Astrocyte (in vitro differentiated cells and primary cell): ENCODE results near the gene KIF23. TPM values are rescaled to one million over a fixed set of nuclear protein-coding genes. Genes with fewer than 3 reads are reported as not detected.

Experiments
- DNase-seq: peaks from one replicate; pipeline ENCODE4 v3.0.0-alpha.2; 2010; ENCODE audit warnings: low read depth
- FAIRE-seq: peaks from 2 replicates; lab custom pipeline; 2011; peaks lifted over from hg19 to GRCh38; lab: Jason Lieb, UNC
- H2AFZ ChIP-seq: 2 replicates; pipeline ENCODE4 v1.6.0; 2012; ENCODE audit warnings: low read depth, low read length, inconsistent platforms
- H3K27ac ChIP-seq: 2 replicates; pipeline ENCODE4 v1.5.1; 2011; ENCODE audit warnings: low read depth, low read length, inconsistent platforms
- H3K27me3 ChIP-seq: 2 replicates; pipeline ENCODE4 v1.6.0; 2011; ENCODE audit warnings: low read length, inconsistent platforms; ENCODE audit not compliant: insufficient read depth
- H3K36me3 ChIP-seq: 2 replicates; pipeline ENCODE4 v1.5.1; 2011; ENCODE audit warnings: low read length, inconsistent platforms; ENCODE audit not compliant: insufficient read depth
- H3K4me1 ChIP-seq: 2 replicates; pipeline ENCODE4 v1.5.1; 2011; ENCODE audit warnings: low read length, inconsistent platforms; ENCODE audit not compliant: insufficient read depth
- H3K4me2 ChIP-seq: 2 replicates; pipeline ENCODE4 v1.6.0; 2012; ENCODE audit warnings: low read length, inconsistent platforms
- H3K4me3 ChIP-seq: 2 replicates; pipeline ENCODE4 v1.5.1; 2011; ENCODE audit warnings: low read depth, mild to moderate bottlenecking, low read length, inconsistent platforms; ENCODE audit not compliant: insufficient read depth
- H3K79me2 ChIP-seq: 2 replicates; pipeline ENCODE4 v1.6.0; 2012; ENCODE audit warnings: mild to moderate bottlenecking, low read length, inconsistent platforms; ENCODE audit not compliant: insufficient read depth
- H3K9ac ChIP-seq: 2 replicates; pipeline ENCODE4 v1.6.0; 2012; ENCODE audit warnings: mild to moderate bottlenecking, low read length, inconsistent platforms
- H3K9me3 ChIP-seq: 2 replicates; pipeline ENCODE4 v1.5.1; 2012; ENCODE audit warnings: low read depth, mild to moderate bottlenecking, low read length, inconsistent platforms; ENCODE audit not compliant: insufficient read depth
- H4K20me1 ChIP-seq: 2 replicates; pipeline ENCODE4 v1.6.0; 2012; ENCODE audit warnings: low read length, inconsistent platforms; ENCODE audit not compliant: insufficient read depth
- H3K27ac Mint-ChIP-seq: one replicate; pipeline ENCODE4 v1.8.0; 2021; ENCODE audit warnings: mild to moderate bottlenecking, mixed read lengths; ENCODE audit not compliant: unreplicated experiment
- H3K27me3 Mint-ChIP-seq: one replicate; pipeline ENCODE4 v1.8.0; 2021; ENCODE audit warnings: low read depth, mixed read lengths; ENCODE audit not compliant: unreplicated experiment
- H3K36me3 Mint-ChIP-seq: one replicate; pipeline ENCODE4 v1.8.0; 2021; ENCODE audit warnings: low read depth, mixed read lengths; ENCODE audit not compliant: unreplicated experiment
- H3K4me1 Mint-ChIP-seq: one replicate; pipeline ENCODE4 v1.8.0; 2021; ENCODE audit warnings: low read depth, mixed read lengths; ENCODE audit not compliant: unreplicated experiment
- H3K4me3 Mint-ChIP-seq: one replicate; pipeline ENCODE4 v1.8.0; 2021; ENCODE audit warnings: mild to moderate bottlenecking, moderate library complexity, mixed read lengths; ENCODE audit not compliant: unreplicated experiment
- H3K9me3 Mint-ChIP-seq: one replicate; pipeline ENCODE4 v1.8.0; 2021; ENCODE audit warnings: mild to moderate bottlenecking, mixed read lengths; ENCODE audit not compliant: unreplicated experiment
- CTCF ChIP-seq: IDR thresholded peaks from 2 replicates; pipeline ENCODE4 v1.5.1; 2011; ENCODE audit warnings: low read depth, mild to moderate bottlenecking, inconsistent platforms, low read length, moderate library complexity; ENCODE audit not compliant: insufficient read depth
- EZH2 ChIP-seq: IDR thresholded peaks from 2 replicates; pipeline ENCODE4 v1.6.1; 2012; ENCODE audit warnings: mild to moderate bottlenecking, low read length, inconsistent platforms; ENCODE audit not compliant: insufficient read depth
- total RNA-seq: library from RNA; stranded (reverse); gene quantifications from 2 replicates; pipeline ENCODE4 v1.2.1, GENCODE V29; 2021

KIF23 gene
- total RNA-seq, 1 donor from 2014 or later: 11.8 TPM

- FAIRE-seq: no peak
Observed at GRCh38 chr15:69462493-69463181, 48.5 kb downstream of the KIF23 start.

GRCh38 chr15:69463182-69463756 is 49.1 kb downstream of the KIF23 start:
- H3K27me3 ChIP-seq: no peaks in the 10 kb centered on the region
- H3K4me2 ChIP-seq: peak overlapping the region; percentile 90
- Mint-ChIP-seq H3K4me3 (peak overlapping the region; percentile 80), H3K27me3 (no peaks in the 10 kb centered on the region), H3K9me3 (no peaks in the 10 kb centered on the region), H3K36me3 (peaks cover 2% of the 10 kb centered on the region), H3K27ac (peak overlapping the region; percentile 58), H3K4me1 (peaks cover 11% of the 10 kb centered on the region)
- H3K36me3 ChIP-seq: no peaks in the 10 kb centered on the region
- DNase-seq (no peak), FAIRE-seq (no peak)
- peak overlapping the region; percentile 91 for H3K27ac ChIP-seq
- no peaks in the 10 kb centered on the region for H3K9me3 ChIP-seq
- H3K9ac ChIP-seq: peak overlapping the region; percentile 87
- H3K4me1 ChIP-seq: peaks cover 24% of the 10 kb centered on the region
- H4K20me1 ChIP-seq: no peaks in the 10 kb centered on the region
- TF ChIP-seq EZH2 (no peak), CTCF (no peak)
- H2AFZ ChIP-seq: peak overlapping the region; percentile 93
- peaks cover 4% of the 10 kb centered on the region for H3K79me2 ChIP-seq
- peak overlapping the region; percentile 65 for H3K4me3 ChIP-seq

More at GRCh38 chr15:69462493-69463181, 48.5 kb downstream of the KIF23 start:
- Mint-ChIP-seq H3K4me3 (peak overlapping the region; percentile 80), H3K4me1 (peaks cover 6% of the 10 kb centered on the region), H3K9me3 (no peaks in the 10 kb centered on the region), H3K27me3 (no peaks in the 10 kb centered on the region), H3K27ac (peak overlapping the region; percentile 58), H3K36me3 (peaks cover 6% of the 10 kb centered on the region)
- peak overlapping the region; percentile 65 for H3K4me3 ChIP-seq
- H3K27ac ChIP-seq: peak overlapping the region; percentile 91
- H3K27me3 ChIP-seq: no peaks in the 10 kb centered on the region
- peak overlapping the region; percentile 90 for H3K4me2 ChIP-seq
- H3K9me3 ChIP-seq: no peaks in the 10 kb centered on the region
- H2AFZ ChIP-seq: peak overlapping the region; percentile 93
- DNase-seq: peak; percentile 97
- H3K4me1 ChIP-seq: peaks cover 17% of the 10 kb centered on the region
- H4K20me1 ChIP-seq: peaks cover 2% of the 10 kb centered on the region
- peak; percentile 92 for TF ChIP-seq CTCF
- no peak for TF ChIP-seq EZH2
- peaks cover 4% of the 10 kb centered on the region for H3K79me2 ChIP-seq
- no peaks in the 10 kb centered on the region for H3K36me3 ChIP-seq
- peak overlapping the region; percentile 87 for H3K9ac ChIP-seq

- peaks cover 28% of the 10 kb centered on the region for H3K4me1 Mint-ChIP-seq
- no peaks in the 10 kb centered on the region for H3K9me3 Mint-ChIP-seq
- FAIRE-seq (no peak), DNase-seq (no peak)
- Histone ChIP-seq H3K79me2 (peaks cover 4% of the 10 kb centered on the region), H3K4me1 (peaks cover 29% of the 10 kb centered on the region), H3K9ac (no peak overlapping the region), H3K27me3 (no peaks in the 10 kb centered on the region), H2AFZ (no peak overlapping the region), H3K9me3 (no peaks in the 10 kb centered on the region), H3K36me3 (no peaks in the 10 kb centered on the region), H4K20me1 (no peaks in the 10 kb centered on the region), H3K27ac (no peak overlapping the region), H3K4me2 (no peak overlapping the region), H3K4me3 (no peak overlapping the region)
- H3K4me3 Mint-ChIP-seq: no peak overlapping the region
- no peaks in the 10 kb centered on the region for H3K27me3 Mint-ChIP-seq
- H3K36me3 Mint-ChIP-seq: no peaks in the 10 kb centered on the region
- TF ChIP-seq CTCF (no peak), EZH2 (no peak)
- peak overlapping the region; percentile 41 for H3K27ac Mint-ChIP-seq
Observed at GRCh38 chr15:69465253-69465652, 51.1 kb downstream of the KIF23 start.
